ENCODE measurements around the gene NHP2. TPM values are rescaled to one million over a fixed set of nuclear protein-coding genes. Genes with fewer than 3 reads are reported as not detected.

The NHP2 gene
- total and polyA plus RNA-seq, 10 of the 15 experiments (the other 5 are each of a cell fraction or from before 2014, with no cell fraction given): 39.2 to 513 (median 198) TPM

GRCh38 chr5:178126556-178126955 is 27.1 kb downstream of the NHP2 start:
- WGBS (ENCODE audit: insufficient coverage, insufficient replicate concordance, low lambda C conversion rate, missing lambda C conversion rate): 97% methylated on average over 3 of the region's 3 CpGs
- Histone ChIP-seq H3K9me3 (replicated peaks; ENCODE audit: control insufficient read depth, insufficient read depth, low read length) (no peaks in the 10 kb centered on the region), H3K27me3 (replicated peaks in 1 of 2; ENCODE audit: control insufficient read depth in 2 of 2, insufficient read depth in 2 of 2, low read length in 1 of 2) (no peaks in the 10 kb centered on the region), H2AFZ (ENCODE audit: control insufficient read depth, low read depth, low read length) (no peak overlapping the region), H3K27ac (ENCODE audit: control insufficient read depth, insufficient read depth) (no peak overlapping the region), H3K36me3 (ENCODE audit: control insufficient read depth in 2 of 2, insufficient read depth in 2 of 2, low read length in 1 of 2) (peaks cover 3 to 11% of the 10 kb centered on the region in 2 experiments; a peak in 3 of 4 replicates), H4K20me1 (ENCODE audit: control insufficient read depth, insufficient read depth) (no peaks in the 10 kb centered on the region), H3K4me3 (no peak overlapping the region), H3K9ac (ENCODE audit: control insufficient read depth, insufficient read depth, low read length) (no peak overlapping the region), H3K4me2 (ENCODE audit: control insufficient read depth, insufficient read depth) (no peak overlapping the region), H3K79me2 (ENCODE audit: control insufficient read depth, insufficient read depth, low read length) (peaks cover 11% of the 10 kb centered on the region), H3K4me1 (ENCODE audit: control insufficient read depth, insufficient read depth, low read length) (peaks cover 3% of the 10 kb centered on the region)
- intact Hi-C loops (cut with micrococcal nuclease; ENCODE audit: unreplicated experiment) (no loop called here), in situ Hi-C loops (cut with MboI) (loop anchor here (10.0 kb wide), 1 partner anchor 1688 kb away; no protein-coding TSS in a partner anchor)
- no TSS peak for BruUV-seq (replicated peaks)
- ATAC-seq (no peak), DNase-seq (ENCODE audit: low read depth, low spot score) (no peak), FAIRE-seq (no peak)
- CTCF ChIA-PET: no interaction called here
- SMC1A ChIA-PET (ENCODE audit: uncharacterized antibody, unreplicated experiment): no interaction called here
- POLR2A ChIA-PET: interaction anchor here (1.6 kb wide), 1 partner anchor 10 kb away, joined by 6 read pairs; no protein-coding TSS in a partner anchor
- RAD21 ChIA-PET (ENCODE audit: unreplicated experiment): no interaction called here
- TF ChIP-seq PAX5 (IDR thresholded peaks at IDR 0.05; ENCODE audit: borderline replicate concordance, low read depth, low read length) (no peak), BCL3 (IDR thresholded peaks at IDR 0.05; ENCODE audit: borderline replicate concordance, insufficient read depth, low read depth, low read length, poor library complexity, severe bottlenecking) (no peak), CTCF (IDR thresholded peaks at IDR 0.05 in 2 of 3, conservative IDR thresholded peaks at IDR 0.05 in 1 of 3; ENCODE audit: control insufficient read depth in 2 of 3, extremely low read depth in 1 of 3, insufficient read depth in 1 of 3, low read depth in 3 of 3, low read length in 3 of 3) (no peak), HCFC1 (IDR thresholded peaks at IDR 0.05; ENCODE audit: low read length) (no peak), YY1 (IDR thresholded peaks at IDR 0.05; ENCODE audit: low read depth, low read length) (no peak), SMAD1 (IDR thresholded peaks at IDR 0.05; ENCODE audit: low read depth, partially characterized antibody) (no peak), KDM1A (IDR thresholded peaks at IDR 0.05; ENCODE audit: borderline replicate concordance) (no peak), GATAD2B (conservative IDR thresholded peaks at IDR 0.05; ENCODE audit: low read depth) (no peak), ZBTB40 (IDR thresholded peaks at IDR 0.05; ENCODE audit: borderline replicate concordance) (no peak), RUNX3 (IDR thresholded peaks at IDR 0.05; ENCODE audit: low read length) (no peak), SREBF1 (IDR thresholded peaks at IDR 0.05; ENCODE audit: low read length) (no peak), CBX3 (IDR thresholded peaks at IDR 0.05; ENCODE audit: borderline replicate concordance, low read depth) (no peak), CBFB (IDR thresholded peaks at IDR 0.05; ENCODE audit: low read depth) (no peak), CEBPZ (IDR thresholded peaks at IDR 0.05; ENCODE audit: low read depth, low read length) (no peak), RAD51 (IDR thresholded peaks at IDR 0.05) (no peak)
